ENCODE data around the gene CAPN5. TPM values are rescaled to one million over a fixed set of nuclear protein-coding genes. Genes with fewer than 3 reads are reported as not detected.

CAPN5 gene
- total and polyA plus RNA-seq, 2 of the 13 experiments (the other 11 are each of a cell fraction or from before 2014, with no cell fraction given), result 0.27 to 1.2 TPM

GRCh38 chr11:77046060-77046501, 20.7 kb upstream of the CAPN5 start (continued):
- TF ChIP-seq ZNF770 (CRISPR knock-in tag; IDR thresholded peaks at IDR 0.05) (no peak), ZNF274 (CRISPR knock-in tag; IDR thresholded peaks at IDR 0.05) (no peak), KDM5B (CRISPR knock-in tag; IDR thresholded peaks at IDR 0.05; ENCODE audit: borderline replicate concordance) (peak; percentile 49; the same call in 1 of the 2 replicates), ZNF574 (CRISPR knock-in tag; IDR thresholded peaks at IDR 0.05) (0 out of 2 replicates have a peak, but pooled peaks have one; percentile 19), ZBTB33 (CRISPR knock-in tag; IDR thresholded peaks at IDR 0.05) (peak; percentile 73; the same call in 1 of the 2 replicates), ZBTB38 (CRISPR knock-in tag; IDR thresholded peaks at IDR 0.05) (0 out of 2 replicates have a peak, but pooled peaks have one; percentile 29), NONO (IDR thresholded peaks at IDR 0.05) (no peak), NONO (CRISPR knock-in tag; conservative IDR thresholded peaks at IDR 0.05) (0 out of 2 replicates have a peak, but pooled peaks have one; percentile 32), IKZF5 (CRISPR knock-in tag; IDR thresholded peaks at IDR 0.05) (no peak), ZSCAN22 (CRISPR knock-in tag; IDR thresholded peaks at IDR 0.05) (no peak), CEBPB (IDR thresholded peaks at IDR 0.05; ENCODE audit: borderline replicate concordance, low read depth, low read length) (no peak), SALL1 (CRISPR knock-in tag; IDR thresholded peaks at IDR 0.05) (peak; percentile 34; the same call in 1 of the 2 replicates), MTA1 (CRISPR knock-in tag; IDR thresholded peaks at IDR 0.05; ENCODE audit: borderline replicate concordance) (no peak), ZFP41 (CRISPR knock-in tag; IDR thresholded peaks at IDR 0.05; ENCODE audit: borderline replicate concordance) (no peak), NCOA5 (CRISPR knock-in tag; IDR thresholded peaks at IDR 0.05) (no peak)
- TF ChIP-seq, protein P1, sequence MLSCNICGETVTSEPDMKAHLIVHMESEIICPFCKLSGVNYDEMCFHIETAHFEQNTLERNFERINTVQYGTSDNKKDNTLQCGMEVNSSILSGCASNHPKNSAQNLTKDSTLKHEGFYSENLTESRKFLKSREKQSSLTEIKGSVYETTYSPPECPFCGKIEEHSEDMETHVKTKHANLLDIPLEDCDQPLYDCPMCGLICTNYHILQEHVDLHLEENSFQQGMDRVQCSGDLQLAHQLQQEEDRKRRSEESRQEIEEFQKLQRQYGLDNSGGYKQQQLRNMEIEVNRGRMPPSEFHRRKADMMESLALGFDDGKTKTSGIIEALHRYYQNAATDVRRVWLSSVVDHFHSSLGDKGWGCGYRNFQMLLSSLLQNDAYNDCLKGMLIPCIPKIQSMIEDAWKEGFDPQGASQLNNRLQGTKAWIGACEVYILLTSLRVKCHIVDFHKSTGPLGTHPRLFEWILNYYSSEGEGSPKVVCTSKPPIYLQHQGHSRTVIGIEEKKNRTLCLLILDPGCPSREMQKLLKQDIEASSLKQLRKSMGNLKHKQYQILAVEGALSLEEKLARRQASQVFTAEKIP (CRISPR knock-in tag; IDR thresholded peaks at IDR 0.05; ENCODE audit: borderline replicate concordance), result no peak
- TF ChIP-seq, protein P2, sequence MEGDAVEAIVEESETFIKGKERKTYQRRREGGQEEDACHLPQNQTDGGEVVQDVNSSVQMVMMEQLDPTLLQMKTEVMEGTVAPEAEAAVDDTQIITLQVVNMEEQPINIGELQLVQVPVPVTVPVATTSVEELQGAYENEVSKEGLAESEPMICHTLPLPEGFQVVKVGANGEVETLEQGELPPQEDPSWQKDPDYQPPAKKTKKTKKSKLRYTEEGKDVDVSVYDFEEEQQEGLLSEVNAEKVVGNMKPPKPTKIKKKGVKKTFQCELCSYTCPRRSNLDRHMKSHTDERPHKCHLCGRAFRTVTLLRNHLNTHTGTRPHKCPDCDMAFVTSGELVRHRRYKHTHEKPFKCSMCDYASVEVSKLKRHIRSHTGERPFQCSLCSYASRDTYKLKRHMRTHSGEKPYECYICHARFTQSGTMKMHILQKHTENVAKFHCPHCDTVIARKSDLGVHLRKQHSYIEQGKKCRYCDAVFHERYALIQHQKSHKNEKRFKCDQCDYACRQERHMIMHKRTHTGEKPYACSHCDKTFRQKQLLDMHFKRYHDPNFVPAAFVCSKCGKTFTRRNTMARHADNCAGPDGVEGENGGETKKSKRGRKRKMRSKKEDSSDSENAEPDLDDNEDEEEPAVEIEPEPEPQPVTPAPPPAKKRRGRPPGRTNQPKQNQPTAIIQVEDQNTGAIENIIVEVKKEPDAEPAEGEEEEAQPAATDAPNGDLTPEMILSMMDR (CRISPR knock-in tag; IDR thresholded peaks at IDR 0.05), result peak; percentile 82

Measured in HepG2 (cell line).